AG10803 (cell line): ENCODE results near the gene LENG9.
A peak's percentile ranks its signal among the peaks of the same experiment; 100 is the strongest.

Experiments
- DNase-seq: peaks from one replicate; pipeline ENCODE4 v3.0.0; 2010; ENCODE audit warnings: low read depth
- H3K4me3 ChIP-seq: 2 replicates; pipeline ENCODE4 v1.5.1; 2011; ENCODE audit warnings: mild to moderate bottlenecking, low read length, control low read depth
- CTCF ChIP-seq: conservative IDR thresholded peaks from 2 replicates; pipeline ENCODE4 v1.5.1; 2011; ENCODE audit warnings: mild to moderate bottlenecking, low read length, control low read depth, inconsistent platforms

The LENG9 gene

DNA sequence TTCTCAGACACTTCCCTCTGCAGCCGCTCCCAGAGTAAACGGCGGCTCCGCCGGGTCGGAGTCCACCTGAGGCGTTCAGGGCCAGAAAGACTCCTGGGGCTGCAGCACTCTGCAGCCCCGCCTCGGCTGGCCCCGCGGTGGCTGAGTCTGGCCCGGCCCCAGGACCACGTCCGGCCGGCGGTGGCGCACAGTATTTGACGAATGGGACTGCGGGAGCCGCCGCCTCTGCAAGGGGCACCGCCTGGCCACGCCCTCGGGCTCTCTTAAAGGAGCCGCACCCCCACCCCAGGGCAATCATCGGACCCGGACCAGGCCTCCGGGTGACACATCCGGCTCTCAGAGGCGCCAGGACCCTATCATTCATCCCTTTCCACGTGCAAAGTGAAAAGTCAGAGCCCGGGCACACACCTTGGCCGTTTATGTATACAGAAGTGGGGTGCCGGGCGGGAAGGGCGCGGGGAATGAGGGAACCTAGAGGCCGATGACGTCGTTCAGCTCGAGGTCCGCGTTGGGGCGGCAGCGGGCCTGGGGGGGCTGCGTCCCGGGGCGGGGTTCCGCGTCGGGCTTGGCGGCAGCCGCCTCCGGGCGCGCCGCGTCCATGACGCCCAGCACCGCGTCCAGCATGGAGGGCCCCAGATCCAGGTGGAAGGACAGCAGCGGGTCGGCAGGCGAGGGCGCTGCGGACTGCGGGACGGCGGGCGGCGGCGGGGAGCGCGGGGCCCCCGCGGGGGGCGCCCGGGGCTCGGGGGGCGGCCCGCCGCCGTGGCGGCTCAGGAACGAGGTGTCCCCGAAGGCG, 1.2 kb upstream of the LENG9 start:
- TF ChIP-seq CTCF = no peak
- peak; percentile 73 for DNase-seq

DNA sequence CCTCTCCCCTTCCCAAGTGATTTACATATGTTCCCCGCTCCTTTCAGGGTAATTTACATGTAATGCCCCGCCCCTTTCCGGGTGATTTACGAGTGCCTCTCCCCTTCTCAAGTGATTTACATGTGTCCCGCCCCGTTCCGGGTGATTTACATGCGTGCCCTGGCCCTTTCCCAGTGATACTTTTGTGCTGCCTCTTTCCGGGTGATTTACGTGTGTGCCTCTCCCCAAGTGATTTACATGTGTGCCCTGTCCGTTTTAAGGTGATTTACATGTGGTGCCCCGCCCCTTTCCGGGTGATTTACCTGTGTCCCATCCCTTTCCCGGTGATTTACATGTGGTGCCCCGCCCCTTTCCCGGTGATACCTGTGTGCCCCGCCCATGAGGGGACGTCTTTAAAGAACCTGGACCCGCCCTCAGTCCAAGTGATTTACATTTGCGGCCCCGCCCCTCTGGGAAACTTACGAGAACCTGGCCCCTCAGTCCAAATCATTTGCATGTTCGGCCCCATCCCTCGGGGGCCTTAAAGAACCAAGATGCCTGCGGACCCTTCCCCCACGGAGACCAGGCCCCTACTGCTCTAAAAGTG, 559 bp upstream of the LENG9 start:
- peak; percentile 49 for DNase-seq
- no peak for TF ChIP-seq CTCF
- peak overlapping the region; percentile 65 for H3K4me3 ChIP-seq

More for the DNA sequence above, 1.2 kb upstream of the LENG9 start:
- H3K4me3 ChIP-seq = peak overlapping the region; percentile 65

GRCh38 chr19:54462655-54463530, 685 bp downstream of the LENG9 start:
- peak overlapping the region; percentile 65 for H3K4me3 ChIP-seq
- DNase-seq = peak; percentile 63
- TF ChIP-seq CTCF = peak; percentile 10; the same call in 1 of the 2 replicates

- no peak for DNase-seq
- H3K4me3 ChIP-seq = peak overlapping the region; percentile 65
- no peak for TF ChIP-seq CTCF
These were observed 1.4 kb downstream of the LENG9 start for GRCh38 chr19:54462047-54462654.

DNA sequence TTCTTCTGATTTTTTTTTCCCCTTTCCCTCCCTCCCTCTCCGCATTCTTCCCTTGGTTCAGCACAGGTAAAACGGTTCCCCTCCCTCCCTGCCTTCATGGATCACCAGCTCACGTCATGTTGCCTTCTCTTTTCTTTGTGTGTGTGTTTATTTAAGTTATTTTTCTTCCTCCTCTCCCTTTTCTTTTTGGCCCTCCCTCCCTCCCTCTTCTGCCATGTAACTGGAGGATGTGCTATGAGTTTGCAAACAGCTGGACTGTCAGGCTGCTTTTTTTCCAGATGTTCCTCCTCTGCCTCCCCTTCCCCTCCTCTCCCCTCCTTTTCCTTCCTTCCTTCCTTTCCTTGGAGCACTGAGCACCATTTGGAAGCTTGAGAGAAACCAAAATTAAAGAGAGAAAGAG, 2.0 kb downstream of the LENG9 start:
- DNase-seq = no peak
- no peak for TF ChIP-seq CTCF
- H3K4me3 ChIP-seq = no peak overlapping the region

GRCh38 chr19:54461210-54461609, 2.4 kb downstream of the LENG9 start:
- DNase-seq = no peak
- H3K4me3 ChIP-seq = no peak overlapping the region
- no peak for TF ChIP-seq CTCF
